Glutamatergic neuron (in vitro differentiated cells): ENCODE results near the gene TMEM81. TPM values are rescaled to one million over a fixed set of nuclear protein-coding genes. Genes with fewer than 3 reads are reported as not detected.

Experiments used
- DNase-seq: peaks from one replicate; pipeline ENCODE4 v3.0.0; 2022
- H3K27ac Mint-ChIP-seq: one replicate; pipeline ENCODE4 v1.8.0; 2020; ENCODE audit warnings: mild to moderate bottlenecking, mixed read lengths, inconsistent platforms; ENCODE audit not compliant: unreplicated experiment
- H3K27me3 Mint-ChIP-seq: one replicate; pipeline ENCODE4 v1.8.0; 2020; ENCODE audit warnings: mild to moderate bottlenecking, moderate library complexity, mixed read lengths, inconsistent platforms; ENCODE audit not compliant: unreplicated experiment
- H3K36me3 Mint-ChIP-seq: one replicate; pipeline ENCODE4 v1.8.0; 2020; ENCODE audit warnings: mild to moderate bottlenecking, mixed read lengths, inconsistent platforms; ENCODE audit not compliant: unreplicated experiment
- H3K4me1 Mint-ChIP-seq: one replicate; pipeline ENCODE4 v1.8.0; 2020; ENCODE audit warnings: mild to moderate bottlenecking, low read depth, mixed read lengths, inconsistent platforms; ENCODE audit not compliant: unreplicated experiment
- H3K4me3 Mint-ChIP-seq: one replicate; pipeline ENCODE4 v1.8.0; 2020; ENCODE audit warnings: mild to moderate bottlenecking, mixed read lengths, inconsistent platforms; ENCODE audit not compliant: unreplicated experiment
- H3K9me3 Mint-ChIP-seq: one replicate; pipeline ENCODE4 v1.8.0; 2020; ENCODE audit warnings: mild to moderate bottlenecking, moderate library complexity, mixed read lengths, inconsistent platforms; ENCODE audit not compliant: unreplicated experiment
- CTCF ChIP-seq: fragments of 200-600 bp; sonication (generic); IDR thresholded peaks from one replicate; pipeline ENCODE4 v1.5.0; 2021; ENCODE audit not compliant: partially characterized antibody, unreplicated experiment
- total RNA-seq: library from RNA; stranded (reverse); fragmentation: NEBNext Ultra II Directional; extraction: Animal tissue kit (Norgen Biotek cat#: 25700); gene quantifications from one replicate; pipeline ENCODE4 v1.2.1, GENCODE V29; 2021; ENCODE audit not compliant: unreplicated experiment

TMEM81 gene
- total RNA-seq, 1 donor from 2014 or later, result 9.3 TPM

- Mint-ChIP-seq H3K9me3 (no peaks in the 10 kb centered on the region), H3K27ac (no peak overlapping the region), H3K36me3 (peaks cover 3% of the 10 kb centered on the region), H3K4me3 (no peak overlapping the region), H3K4me1 (no peaks in the 10 kb centered on the region), H3K27me3 (no peaks in the 10 kb centered on the region)
- DNase-seq, result no peak
- TF ChIP-seq CTCF, result no peak
Observed at GRCh38 chr1:205102404-205102803, 18.1 kb upstream of the TMEM81 start.

GRCh38 chr1:205098242-205098641 lies 14.0 kb upstream of the TMEM81 start:
- no peak for DNase-seq
- no peaks in the 10 kb centered on the region for H3K36me3 Mint-ChIP-seq

DNA sequence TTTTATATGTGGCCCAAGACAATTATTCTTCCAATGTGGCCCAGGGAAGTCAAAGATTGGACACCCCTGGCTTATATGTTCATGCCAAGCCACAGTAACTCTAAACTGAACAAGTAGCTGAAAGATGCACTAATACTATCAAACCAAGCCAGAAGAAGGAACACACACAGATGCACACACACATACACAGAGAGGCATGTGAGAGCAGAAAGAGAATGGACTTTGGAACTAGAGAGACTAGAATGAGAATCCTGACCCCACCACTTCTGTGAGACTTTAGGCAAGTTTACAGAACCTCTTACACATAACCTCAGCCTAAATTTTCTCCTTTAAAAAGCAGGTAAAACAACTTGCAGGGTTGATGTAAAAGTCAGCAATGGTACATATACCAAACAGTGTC lies 11.2 kb upstream of the TMEM81 start:
- H3K27ac Mint-ChIP-seq, result no peak overlapping the region
- H3K36me3 Mint-ChIP-seq, result no peaks in the 10 kb centered on the region
- no peak overlapping the region for H3K4me3 Mint-ChIP-seq
- no peaks in the 10 kb centered on the region for H3K9me3 Mint-ChIP-seq
- H3K4me1 Mint-ChIP-seq, result no peaks in the 10 kb centered on the region
- no peak for DNase-seq
- no peak for TF ChIP-seq CTCF
- no peaks in the 10 kb centered on the region for H3K27me3 Mint-ChIP-seq

More at GRCh38 chr1:205098242-205098641, 14.0 kb upstream of the TMEM81 start:
- Mint-ChIP-seq H3K27me3 (no peaks in the 10 kb centered on the region), H3K4me3 (no peak overlapping the region), H3K4me1 (no peaks in the 10 kb centered on the region), H3K27ac (no peak overlapping the region), H3K9me3 (no peaks in the 10 kb centered on the region)
- TF ChIP-seq CTCF, result no peak

DNA sequence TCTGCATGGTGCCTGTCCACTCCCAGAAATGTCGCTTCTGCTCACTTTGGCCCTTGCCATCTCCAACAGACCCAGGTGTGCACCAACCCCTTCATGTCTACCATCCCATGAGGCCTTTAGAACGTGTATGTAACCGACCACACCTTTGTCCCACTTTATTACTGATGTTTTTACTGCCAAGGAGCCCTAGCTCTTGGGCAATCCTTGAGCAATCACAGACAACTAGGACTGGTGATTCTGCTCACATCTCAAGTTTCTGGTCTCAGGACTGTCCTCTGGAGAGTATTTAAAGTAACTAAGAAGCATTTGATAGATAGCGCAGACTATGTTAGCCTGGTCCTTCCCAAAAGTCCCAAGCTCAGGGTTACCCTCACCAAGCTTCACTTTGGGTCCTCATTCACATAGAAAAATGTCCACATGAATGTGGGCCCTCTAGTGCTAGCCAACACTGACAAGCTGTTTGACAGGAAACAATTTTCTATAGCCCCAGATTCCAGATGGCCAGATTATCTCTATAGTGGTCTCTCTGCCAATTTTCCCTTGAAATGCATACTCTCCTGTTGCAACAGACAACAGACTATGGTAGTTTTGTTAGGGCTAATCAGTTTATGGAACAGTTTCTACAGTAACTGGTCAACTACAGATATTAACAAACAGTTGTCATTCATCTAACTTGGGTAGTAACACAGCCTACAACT lies 6.9 kb upstream of the TMEM81 start:
- TF ChIP-seq CTCF, result no peak
- Mint-ChIP-seq H3K4me3 (no peak overlapping the region), H3K27me3 (no peaks in the 10 kb centered on the region), H3K4me1 (no peaks in the 10 kb centered on the region), H3K36me3 (no peaks in the 10 kb centered on the region), H3K27ac (no peak overlapping the region), H3K9me3 (no peaks in the 10 kb centered on the region)
- DNase-seq, result no peak

- H3K4me3 Mint-ChIP-seq, result no peak overlapping the region
- no peak overlapping the region for H3K27ac Mint-ChIP-seq
- no peaks in the 10 kb centered on the region for H3K27me3 Mint-ChIP-seq
- no peaks in the 10 kb centered on the region for H3K9me3 Mint-ChIP-seq
- no peak for DNase-seq
- TF ChIP-seq CTCF, result no peak
- H3K36me3 Mint-ChIP-seq, result no peaks in the 10 kb centered on the region
- H3K4me1 Mint-ChIP-seq, result no peaks in the 10 kb centered on the region
Observed at GRCh38 chr1:205088341-205088740, 4.1 kb upstream of the TMEM81 start.
